Fibroblast of gingiva (primary cell): Measurements from ENCODE around the gene NCAPD3.
"Not testable (repeated sequence)": the region's sequence is repeated elsewhere in the genome, so short reads cannot be mapped to it uniquely, and the experiment has no call there.

Experiments
- DNase-seq: peaks from one replicate; pipeline ENCODE4 v3.0.0-alpha.2; 2011; ENCODE audit warnings: low read depth

Gene NCAPD3

DNA sequence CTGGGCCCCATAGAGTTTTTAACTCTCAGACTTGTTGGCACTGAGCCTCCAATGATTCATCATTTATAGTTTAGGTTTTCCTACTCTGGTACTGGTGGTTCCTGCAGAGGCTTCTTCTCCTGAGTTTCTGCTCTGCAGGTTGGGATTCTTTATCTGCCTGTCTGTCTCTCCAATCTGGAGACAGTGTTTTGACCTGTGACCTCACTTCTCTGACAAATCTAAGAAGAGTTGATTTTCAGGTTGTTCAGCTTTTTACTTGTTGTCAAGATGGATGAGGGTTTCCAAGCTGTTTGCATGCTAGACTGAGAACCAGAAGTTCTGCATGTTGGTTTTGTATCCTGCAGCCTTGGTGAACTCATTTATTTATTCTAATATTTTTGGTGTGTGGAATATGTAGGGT, 91.0 kb downstream of the NCAPD3 start:
- no peak for DNase-seq

- DNase-seq: no peak
These were observed 92.0 kb downstream of the NCAPD3 start for GRCh38 chr11:134131628-134132244.

- DNase-seq: peak; percentile 90
These were observed 97.4 kb downstream of the NCAPD3 start for GRCh38 chr11:134126217-134126822.

DNA sequence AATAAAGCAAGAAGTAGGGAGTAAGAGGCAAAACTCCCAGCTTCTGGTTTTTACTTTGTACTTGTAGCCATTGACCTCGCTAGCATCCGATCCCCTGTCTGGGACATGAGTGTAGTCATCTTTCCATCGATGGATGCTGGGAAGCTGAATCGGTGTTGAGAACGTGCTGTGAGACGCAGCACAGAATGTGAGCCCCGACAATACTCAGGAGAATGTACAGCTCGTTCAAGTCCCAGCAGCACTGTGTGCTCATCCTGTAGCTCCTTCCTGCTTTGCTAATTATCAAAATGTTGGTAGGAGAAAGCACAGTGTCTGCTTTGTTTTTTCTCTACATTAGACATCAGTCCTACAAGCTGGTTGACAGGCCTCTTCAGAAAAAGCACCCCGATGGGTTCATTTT, 98.3 kb downstream of the NCAPD3 start:
- peak; percentile 4 for DNase-seq

GRCh38 chr11:134124660-134125451, 98.9 kb downstream of the NCAPD3 start:
- DNase-seq: peak; percentile 48

DNA sequence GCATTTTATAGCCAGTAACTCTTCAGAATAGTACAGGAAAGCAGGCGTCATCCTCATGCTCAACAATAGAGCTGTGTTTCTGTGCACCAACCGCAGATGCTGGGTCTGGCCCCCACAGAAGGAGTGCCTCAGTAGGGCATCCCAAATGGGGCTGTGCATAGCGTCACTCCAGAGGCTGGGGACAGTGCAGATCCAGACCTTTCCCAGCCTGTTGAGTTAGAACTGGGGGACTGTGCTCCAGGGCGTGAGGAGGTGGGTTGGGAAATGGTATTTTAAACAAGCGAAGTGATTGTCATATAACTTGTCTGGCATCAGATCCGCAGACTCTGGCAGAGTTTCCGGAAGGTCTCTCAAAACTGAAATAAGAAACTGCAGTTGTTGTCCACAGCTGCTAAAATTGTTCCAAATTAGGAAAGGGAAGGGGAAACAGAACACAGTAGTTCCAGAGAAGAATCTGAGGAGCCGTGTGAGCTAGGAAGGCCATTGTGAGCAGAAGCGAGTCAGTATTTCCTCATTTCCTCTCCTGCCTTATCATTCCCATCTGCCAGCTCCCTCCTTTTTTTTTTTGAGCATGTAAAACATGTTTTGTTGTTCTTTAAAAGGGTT, 102.7 kb downstream of the NCAPD3 start:
- peak; percentile 72 for DNase-seq

DNA sequence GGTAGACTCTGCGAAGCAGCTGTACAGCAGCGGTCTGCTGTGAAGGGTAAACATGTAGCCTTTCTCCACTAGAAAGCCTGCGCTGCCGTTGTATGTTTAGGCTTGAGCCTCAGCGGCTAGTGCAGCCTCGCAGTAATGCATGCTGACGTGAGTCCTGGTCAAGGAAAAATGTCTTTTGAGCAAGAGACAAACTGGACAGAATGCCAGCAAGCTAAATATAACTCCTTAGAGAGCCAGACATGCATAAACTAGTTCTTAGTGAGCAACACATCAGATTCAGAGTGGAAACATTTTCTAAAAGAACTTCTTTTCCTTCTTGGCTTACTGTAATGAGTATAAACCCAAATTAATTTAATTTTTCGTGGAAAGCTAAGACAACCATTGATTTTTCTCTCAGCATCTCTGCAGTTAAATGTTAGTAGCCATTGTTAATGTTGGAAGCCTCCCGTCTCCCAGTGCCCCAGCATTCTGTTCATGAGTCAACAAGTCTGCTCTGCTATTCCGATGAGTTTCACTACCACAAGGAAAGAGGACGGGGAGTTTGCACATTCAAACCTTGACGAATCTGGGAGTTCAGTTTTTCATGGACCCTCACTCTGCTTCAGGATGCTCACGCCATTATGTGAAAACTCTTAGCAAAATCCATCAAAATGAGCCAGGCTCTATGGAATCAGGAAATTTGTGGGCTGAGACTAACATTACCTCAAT, 103.5 kb downstream of the NCAPD3 start:
- DNase-seq: peak; percentile 95

GRCh38 chr11:134119094-134119493, 104.7 kb downstream of the NCAPD3 start:
- peak; percentile 27 for DNase-seq

DNA sequence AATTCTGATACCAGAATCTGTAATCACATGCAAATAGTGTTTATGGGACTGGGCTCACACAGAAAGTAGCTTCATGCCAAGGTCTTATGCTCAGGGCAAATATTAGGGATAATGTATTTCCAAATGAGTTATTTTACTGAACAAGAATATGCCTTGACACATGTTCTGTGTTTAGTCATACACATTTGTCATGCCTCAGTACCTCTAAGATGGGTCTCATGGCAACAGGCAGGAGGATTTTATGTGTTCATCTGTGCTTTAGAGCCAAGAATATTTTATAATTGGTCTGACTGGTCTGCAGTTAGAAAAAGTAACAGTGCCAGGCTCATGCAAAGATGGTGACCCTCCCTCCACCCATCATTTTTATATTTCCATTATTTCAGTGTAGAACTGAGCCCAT, 105.8 kb downstream of the NCAPD3 start:
- DNase-seq: no peak

DNA sequence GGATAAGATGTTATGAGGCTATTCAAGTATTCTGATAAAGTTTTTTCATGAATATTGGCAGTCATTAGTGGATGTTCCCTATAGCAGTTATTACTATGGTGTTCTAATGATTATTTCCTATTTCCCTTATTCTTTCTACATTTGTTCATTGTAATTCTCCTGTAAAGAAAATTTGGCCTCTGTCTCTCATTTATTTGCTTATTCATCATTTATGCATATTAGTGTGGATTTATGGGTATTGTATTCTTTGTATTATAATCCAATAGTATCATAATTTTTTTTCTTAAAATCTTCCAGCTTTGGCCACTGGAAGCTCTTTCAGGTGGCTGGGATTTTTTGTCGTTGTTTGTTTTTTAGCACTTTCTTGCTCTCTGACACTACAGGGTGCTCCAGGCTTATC, 107.6 kb downstream of the NCAPD3 start:
- DNase-seq: no peak

DNA sequence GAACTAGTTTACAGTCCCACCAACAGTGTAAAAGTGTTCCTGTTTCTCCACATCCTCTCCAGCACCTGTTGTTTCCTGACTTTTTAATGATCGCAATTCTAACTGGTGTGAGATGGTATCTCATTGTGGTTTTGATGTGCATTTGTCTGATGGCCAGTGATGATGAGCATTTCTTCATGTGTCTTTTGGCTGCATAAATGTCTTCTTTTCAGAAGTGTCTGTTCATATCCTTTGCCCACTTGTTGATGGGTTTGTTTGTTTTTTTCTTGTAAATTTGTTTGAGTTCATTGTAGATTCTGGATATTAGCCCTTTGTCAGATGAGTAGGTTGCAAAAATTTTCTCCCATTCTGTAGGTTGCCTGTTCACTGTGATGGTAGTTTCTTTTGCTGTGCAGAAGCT, 110.0 kb downstream of the NCAPD3 start:
- not testable (repeated sequence) for DNase-seq

GRCh38 chr11:134110252-134110815, 113.4 kb downstream of the NCAPD3 start:
- DNase-seq: no peak
